ENCODE results near the gene MLXIP.

Gene MLXIP

GRCh38 chr12:122182887-122183587, 104.5 kb downstream of the MLXIP start, which contains the start of gene LRRC43:
Gene LRRC43 (plus strand): TSS chr12:122183123. CDS start chr12:122183145, 22 bp downstream.
- H3K27me3 ChIP-seq (ENCODE audit: low read depth, low read length): no peaks in the 10 kb centered on the region
- H3K4me1 ChIP-seq (ENCODE audit: control insufficient read depth in 1 of 2, insufficient read depth in 2 of 2, low read length in 2 of 2): peaks cover 0 to 3% of the 10 kb centered on the region in 2 donors
- no peak within 1 kb of the TSS for H3K27ac ChIP-seq (ENCODE audit: low read length)
- no peaks in the 10 kb centered on the region for H3K36me3 ChIP-seq (ENCODE audit: control insufficient read depth in 1 of 2, insufficient read depth in 2 of 2, low read length in 2 of 2)
- H3K9me3 ChIP-seq (ENCODE audit: control insufficient read depth in 1 of 2, low read length in 2 of 2): no peaks in the 10 kb centered on the region
- peak within 1 kb of the TSS; percentile 44 to 68 for H3K4me3 ChIP-seq (ENCODE audit: low read depth in 1 of 2, low read length in 2 of 2)

- no peaks in the 10 kb centered on the region for H3K36me3 ChIP-seq (ENCODE audit: control insufficient read depth in 1 of 2, insufficient read depth in 2 of 2, low read length in 2 of 2)
- H3K27ac ChIP-seq (ENCODE audit: low read length): no peak overlapping the region
- no peaks in the 10 kb centered on the region for H3K27me3 ChIP-seq (ENCODE audit: low read depth, low read length)
- H3K4me1 ChIP-seq (ENCODE audit: control insufficient read depth in 1 of 2, insufficient read depth in 2 of 2, low read length in 2 of 2): peaks cover 0 to 3% of the 10 kb centered on the region in 2 donors
- peak overlapping the region in 1 of 2 donors; percentile 68 for H3K4me3 ChIP-seq (ENCODE audit: low read depth in 1 of 2, low read length in 2 of 2)
- no peaks in the 10 kb centered on the region for H3K9me3 ChIP-seq (ENCODE audit: control insufficient read depth in 1 of 2, low read length in 2 of 2)
Observed at GRCh38 chr12:122183588-122183940, 105.0 kb downstream of the MLXIP start.

- peaks cover 0 to 3% of the 10 kb centered on the region in 2 donors for H3K4me1 ChIP-seq (ENCODE audit: control insufficient read depth in 1 of 2, insufficient read depth in 2 of 2, low read length in 2 of 2)
- no peak overlapping the region for H3K4me3 ChIP-seq (ENCODE audit: low read depth in 1 of 2, low read length in 2 of 2)
- H3K9me3 ChIP-seq (ENCODE audit: control insufficient read depth in 1 of 2, low read length in 2 of 2): no peaks in the 10 kb centered on the region
- no peaks in the 10 kb centered on the region for H3K27me3 ChIP-seq (ENCODE audit: low read depth, low read length)
- no peak overlapping the region for H3K27ac ChIP-seq (ENCODE audit: low read length)
- no peaks in the 10 kb centered on the region for H3K36me3 ChIP-seq (ENCODE audit: control insufficient read depth in 1 of 2, insufficient read depth in 2 of 2, low read length in 2 of 2)
Observed at GRCh38 chr12:122184517-122184916, 106.0 kb downstream of the MLXIP start.

- Histone ChIP-seq H3K9me3 (ENCODE audit: control insufficient read depth in 1 of 2, low read length in 2 of 2) (no peaks in the 10 kb centered on the region), H3K4me1 (ENCODE audit: control insufficient read depth in 1 of 2, insufficient read depth in 2 of 2, low read length in 2 of 2) (peaks cover 0 to 3% of the 10 kb centered on the region in 2 donors), H3K36me3 (ENCODE audit: control insufficient read depth in 1 of 2, insufficient read depth in 2 of 2, low read length in 2 of 2) (no peaks in the 10 kb centered on the region), H3K27me3 (ENCODE audit: low read depth, low read length) (no peaks in the 10 kb centered on the region), H3K27ac (ENCODE audit: low read length) (no peak overlapping the region), H3K4me3 (ENCODE audit: low read depth in 1 of 2, low read length in 2 of 2) (no peak overlapping the region)
Observed at GRCh38 chr12:122185079-122185478, 106.5 kb downstream of the MLXIP start.

- H3K4me3 ChIP-seq (ENCODE audit: low read depth in 1 of 2, low read length in 2 of 2): no peak overlapping the region
Observed at GRCh38 chr12:122185494-122186082, 107.0 kb downstream of the MLXIP start.

GRCh38 chr12:122187466-122187865, 108.9 kb downstream of the MLXIP start:
- Histone ChIP-seq H3K4me1 (ENCODE audit: control insufficient read depth in 1 of 2, insufficient read depth in 2 of 2, low read length in 2 of 2) (peaks cover 0 to 3% of the 10 kb centered on the region in 2 donors), H3K36me3 (ENCODE audit: control insufficient read depth in 1 of 2, insufficient read depth in 2 of 2, low read length in 2 of 2) (no peaks in the 10 kb centered on the region), H3K4me3 (ENCODE audit: low read depth in 1 of 2, low read length in 2 of 2) (no peak overlapping the region), H3K27ac (ENCODE audit: low read length) (no peak overlapping the region), H3K9me3 (ENCODE audit: control insufficient read depth in 1 of 2, low read length in 2 of 2) (no peaks in the 10 kb centered on the region), H3K27me3 (ENCODE audit: low read depth, low read length) (no peaks in the 10 kb centered on the region)

More at GRCh38 chr12:122185494-122186082, 107.0 kb downstream of the MLXIP start:
- Histone ChIP-seq H3K36me3 (ENCODE audit: control insufficient read depth in 1 of 2, insufficient read depth in 2 of 2, low read length in 2 of 2) (no peaks in the 10 kb centered on the region), H3K27ac (ENCODE audit: low read length) (no peak overlapping the region), H3K9me3 (ENCODE audit: control insufficient read depth in 1 of 2, low read length in 2 of 2) (no peaks in the 10 kb centered on the region), H3K27me3 (ENCODE audit: low read depth, low read length) (no peaks in the 10 kb centered on the region), H3K4me1 (ENCODE audit: control insufficient read depth in 1 of 2, insufficient read depth in 2 of 2, low read length in 2 of 2) (peaks cover 0 to 3% of the 10 kb centered on the region in 2 donors)

- H3K9me3 ChIP-seq (ENCODE audit: control insufficient read depth in 1 of 2, low read length in 2 of 2): no peaks in the 10 kb centered on the region
- H3K27ac ChIP-seq (ENCODE audit: low read length): no peak overlapping the region
- H3K4me3 ChIP-seq (ENCODE audit: low read depth in 1 of 2, low read length in 2 of 2): no peak overlapping the region
- H3K4me1 ChIP-seq (ENCODE audit: control insufficient read depth in 1 of 2, insufficient read depth in 2 of 2, low read length in 2 of 2): no peaks in the 10 kb centered on the region
- H3K27me3 ChIP-seq (ENCODE audit: low read depth, low read length): no peaks in the 10 kb centered on the region
- H3K36me3 ChIP-seq (ENCODE audit: control insufficient read depth in 1 of 2, insufficient read depth in 2 of 2, low read length in 2 of 2): no peaks in the 10 kb centered on the region
Observed at GRCh38 chr12:122189626-122190475, 111.3 kb downstream of the MLXIP start.

- Histone ChIP-seq H3K9me3 (ENCODE audit: control insufficient read depth in 1 of 2, low read length in 2 of 2) (peaks cover 0 to 4% of the 10 kb centered on the region in 2 donors), H3K36me3 (ENCODE audit: control insufficient read depth in 1 of 2, insufficient read depth in 2 of 2, low read length in 2 of 2) (no peaks in the 10 kb centered on the region), H3K4me1 (ENCODE audit: control insufficient read depth in 1 of 2, insufficient read depth in 2 of 2, low read length in 2 of 2) (no peaks in the 10 kb centered on the region), H3K4me3 (ENCODE audit: low read depth in 1 of 2, low read length in 2 of 2) (no peak overlapping the region), H3K27ac (ENCODE audit: low read length) (no peak overlapping the region), H3K27me3 (ENCODE audit: low read depth, low read length) (no peaks in the 10 kb centered on the region)
Observed at GRCh38 chr12:122190842-122191668, 112.5 kb downstream of the MLXIP start.

- no peaks in the 10 kb centered on the region for H3K27me3 ChIP-seq (ENCODE audit: low read depth, low read length)
- peaks cover 0 to 4% of the 10 kb centered on the region in 2 donors for H3K9me3 ChIP-seq (ENCODE audit: control insufficient read depth in 1 of 2, low read length in 2 of 2)
- no peaks in the 10 kb centered on the region for H3K36me3 ChIP-seq (ENCODE audit: control insufficient read depth in 1 of 2, insufficient read depth in 2 of 2, low read length in 2 of 2)
- H3K4me3 ChIP-seq (ENCODE audit: low read depth in 1 of 2, low read length in 2 of 2): no peak overlapping the region
- H3K27ac ChIP-seq (ENCODE audit: low read length): no peak overlapping the region
- H3K4me1 ChIP-seq (ENCODE audit: control insufficient read depth in 1 of 2, insufficient read depth in 2 of 2, low read length in 2 of 2): no peaks in the 10 kb centered on the region
Observed at GRCh38 chr12:122192441-122192840, 113.9 kb downstream of the MLXIP start.

- Histone ChIP-seq H3K36me3 (ENCODE audit: control insufficient read depth in 1 of 2, insufficient read depth in 2 of 2, low read length in 2 of 2) (no peaks in the 10 kb centered on the region), H3K4me3 (ENCODE audit: low read depth in 1 of 2, low read length in 2 of 2) (no peak overlapping the region), H3K27ac (ENCODE audit: low read length) (no peak overlapping the region), H3K27me3 (ENCODE audit: low read depth, low read length) (no peaks in the 10 kb centered on the region), H3K9me3 (ENCODE audit: control insufficient read depth in 1 of 2, low read length in 2 of 2) (peaks cover 0 to 4% of the 10 kb centered on the region in 2 donors), H3K4me1 (ENCODE audit: control insufficient read depth in 1 of 2, insufficient read depth in 2 of 2, low read length in 2 of 2) (no peaks in the 10 kb centered on the region)
Observed at GRCh38 chr12:122194804-122195203, 116.2 kb downstream of the MLXIP start.
